RWPE1 (cell line): ENCODE results near the gene CTIF.
"Not testable (repeated sequence)": the region's sequence is repeated elsewhere in the genome, so short reads cannot be mapped to it uniquely, and the experiment has no call there.

ENCODE experiments used
- CTCF ChIA-PET: fragments of 350-600 bp; sonication (Branson Sonifier 250); formaldehyde crosslinking; extraction: SDS; loops from one replicate; lab custom pipeline; 2021; lab: Yijun Ruan, JAX
- POLR2A ChIA-PET: fragments of 400-600 bp; formaldehyde crosslinking; extraction: SDS; loops from one replicate; lab custom pipeline; 2020; ENCODE audit warnings: antibody characterized with exemption; ENCODE audit not compliant: low non-redundant PET; lab: Yijun Ruan, JAX
- DNase-seq: peaks from one replicate; pipeline ENCODE4 v3.0.0; 2012; ENCODE audit warnings: low spot score
- H3K27ac ChIP-seq: fragments of 450-650 bp; 2 replicates; pipeline ENCODE4 v1.5.1; 2017
- CTCF ChIP-seq: fragments of 450-650 bp; conservative IDR thresholded peaks from 2 replicates; pipeline ENCODE4 v1.5.1; 2017; ENCODE audit warnings: low read depth, mild to moderate bottlenecking

The CTIF gene

DNA sequence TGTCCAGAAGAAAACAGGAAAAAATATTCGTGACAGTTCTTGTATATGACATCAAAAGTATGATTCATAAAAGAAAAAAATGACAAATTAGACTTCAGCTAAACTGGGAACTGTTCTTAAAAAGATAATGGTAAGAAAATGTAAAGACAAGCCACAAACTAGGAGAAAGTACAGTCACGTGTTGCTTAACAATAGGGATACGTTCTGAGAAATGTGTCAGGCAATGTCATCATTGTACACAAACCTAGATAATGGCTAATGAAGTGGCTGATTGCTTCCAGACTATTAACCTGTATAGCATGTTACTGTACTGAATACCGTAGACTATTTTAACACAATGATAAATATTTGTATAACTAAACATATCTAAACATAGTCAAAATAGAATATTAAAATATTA is 35.9 kb upstream of the CTIF start:
- no peak for TF ChIP-seq CTCF
- no peak overlapping the region for H3K27ac ChIP-seq
- DNase-seq = no peak
- CTCF ChIA-PET = no interaction called here
- POLR2A ChIA-PET = no interaction called here

DNA sequence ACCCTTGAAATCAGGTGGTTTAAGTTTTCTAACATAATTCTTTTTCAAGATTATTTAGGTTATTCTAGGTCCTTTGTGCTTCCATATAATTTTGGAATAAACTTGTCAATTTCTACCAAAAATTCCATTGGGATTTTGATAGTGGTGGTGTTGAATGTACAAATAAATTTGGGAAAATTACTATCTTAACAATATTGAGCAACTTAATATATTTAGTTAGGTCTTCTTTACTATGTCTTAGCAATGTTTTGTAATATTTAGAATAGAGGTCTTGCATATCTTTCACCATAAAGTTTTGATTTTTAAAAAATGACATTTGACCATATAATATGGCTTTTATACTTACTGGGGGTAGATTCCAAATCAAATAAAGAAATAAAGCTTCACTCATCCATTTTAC is 34.0 kb upstream of the CTIF start:
- no peak overlapping the region for H3K27ac ChIP-seq
- POLR2A ChIA-PET = no interaction called here
- CTCF ChIA-PET = no interaction called here
- TF ChIP-seq CTCF = no peak
- no peak for DNase-seq

DNA sequence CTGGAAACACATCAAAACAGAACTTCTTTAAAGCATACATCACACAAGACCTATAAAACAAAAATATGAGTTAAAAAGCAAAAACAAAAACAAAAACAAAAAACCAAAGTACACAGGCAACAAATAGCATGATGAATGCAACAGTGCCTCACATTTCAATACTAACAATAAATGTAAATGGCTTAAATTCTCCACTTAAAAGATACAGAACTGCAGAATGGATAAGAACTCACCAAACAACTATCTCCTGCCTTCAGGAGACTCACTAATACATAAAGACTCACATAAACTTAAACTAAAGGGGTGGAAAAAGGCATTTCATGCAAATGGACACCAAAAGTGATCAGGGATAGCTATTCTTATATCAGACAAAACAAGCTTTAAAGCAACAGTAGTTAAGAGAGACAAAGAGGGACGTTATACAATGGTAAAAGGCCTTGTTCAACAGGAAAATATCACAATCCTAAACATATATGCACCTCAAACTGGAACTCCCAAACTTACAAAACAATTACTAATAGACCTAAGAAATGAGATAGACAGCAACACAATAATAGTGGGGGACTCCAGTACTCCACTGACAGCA is 31.8 kb upstream of the CTIF start:
- DNase-seq, POLR2A ChIA-PET, H3K27ac ChIP-seq: not testable (repeated sequence)
- CTCF ChIA-PET = interaction anchor here (0.5 kb wide), 1 partner anchor 284 kb away, joined by 3 read pairs; no protein-coding TSS in a partner anchor

GRCh38 chr18:48512498-48512897 is 26.3 kb upstream of the CTIF start:
- POLR2A ChIA-PET, CTCF ChIA-PET: not testable (repeated sequence)

GRCh38 chr18:48514786-48515185 is 24.0 kb upstream of the CTIF start:
- ChIA-PET POLR2A (no interaction called here), CTCF (no interaction called here)
- DNase-seq = no peak
- H3K27ac ChIP-seq = no peak overlapping the region
- TF ChIP-seq CTCF = no peak

More at GRCh38 chr18:48512498-48512897, 26.3 kb upstream of the CTIF start:
- DNase-seq, H3K27ac ChIP-seq: not testable (repeated sequence)

DNA sequence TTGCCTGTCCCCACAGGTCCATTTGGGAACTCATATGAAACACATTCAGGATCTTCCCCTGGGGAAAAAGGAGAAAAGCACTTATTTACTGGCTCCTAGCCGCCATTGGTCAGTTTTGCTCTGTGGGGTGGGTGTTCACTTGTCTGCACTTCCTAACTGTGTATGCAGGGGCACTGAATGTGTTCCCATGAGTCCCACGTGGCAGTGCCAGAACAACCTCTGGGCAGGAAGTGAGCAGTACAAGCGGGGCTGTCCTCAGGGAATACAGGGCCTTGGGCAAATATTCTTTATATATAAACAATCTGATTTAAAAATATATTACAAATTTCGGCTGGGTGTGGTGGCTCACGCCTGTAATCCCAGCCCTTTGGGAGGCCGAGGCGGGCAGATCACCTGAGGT is 21.8 kb upstream of the CTIF start:
- ChIA-PET POLR2A (no interaction called here), CTCF (no interaction called here)
- no peak overlapping the region for H3K27ac ChIP-seq
- TF ChIP-seq CTCF = no peak
- DNase-seq = no peak

GRCh38 chr18:48519431-48520100 is 19.3 kb upstream of the CTIF start:
- TF ChIP-seq CTCF = no peak
- no peak for DNase-seq
- ChIA-PET POLR2A (no interaction called here), CTCF (interaction anchor here (0.7 kb wide), 1 partner anchor 27 kb away, joined by 3 read pairs; no protein-coding TSS in a partner anchor)
- H3K27ac ChIP-seq = no peak overlapping the region
